GM18498 (cell line): ENCODE data around the gene C11orf71.
A peak's percentile ranks its signal among the peaks of the same experiment; 100 is the strongest.

Experiments
- ATAC-seq: cut with Tn5 transposase; IDR thresholded peaks from one replicate; pipeline ENCODE4 v1.9.1; 2021; ENCODE audit warnings: mild to moderate bottlenecking, moderate library complexity; ENCODE audit not compliant: unreplicated experiment

Gene C11orf71

DNA sequence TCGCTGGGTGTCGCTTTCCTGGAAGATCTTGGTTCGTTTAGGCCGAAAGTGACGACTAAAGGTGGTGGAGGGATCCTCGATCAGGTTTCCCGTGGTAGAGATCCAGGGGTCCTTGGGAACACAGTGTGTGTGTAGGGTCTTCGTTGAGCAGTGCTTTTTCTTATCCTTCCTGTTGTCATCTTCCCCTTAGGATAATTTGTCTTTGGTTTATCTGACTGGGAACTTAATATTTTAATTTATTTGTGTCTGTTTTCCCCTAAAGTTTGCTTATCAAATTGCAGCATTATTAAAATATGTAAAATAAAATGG, 558 bp upstream of the C11orf71 start:
- ATAC-seq, result no peak

- peak; percentile 38 for ATAC-seq
Observed at GRCh38 chr11:114399490-114400215, 658 bp downstream of the C11orf71 start.

- ATAC-seq, result no peak
Observed at GRCh38 chr11:114398303-114398920, 1.9 kb downstream of the C11orf71 start.

DNA sequence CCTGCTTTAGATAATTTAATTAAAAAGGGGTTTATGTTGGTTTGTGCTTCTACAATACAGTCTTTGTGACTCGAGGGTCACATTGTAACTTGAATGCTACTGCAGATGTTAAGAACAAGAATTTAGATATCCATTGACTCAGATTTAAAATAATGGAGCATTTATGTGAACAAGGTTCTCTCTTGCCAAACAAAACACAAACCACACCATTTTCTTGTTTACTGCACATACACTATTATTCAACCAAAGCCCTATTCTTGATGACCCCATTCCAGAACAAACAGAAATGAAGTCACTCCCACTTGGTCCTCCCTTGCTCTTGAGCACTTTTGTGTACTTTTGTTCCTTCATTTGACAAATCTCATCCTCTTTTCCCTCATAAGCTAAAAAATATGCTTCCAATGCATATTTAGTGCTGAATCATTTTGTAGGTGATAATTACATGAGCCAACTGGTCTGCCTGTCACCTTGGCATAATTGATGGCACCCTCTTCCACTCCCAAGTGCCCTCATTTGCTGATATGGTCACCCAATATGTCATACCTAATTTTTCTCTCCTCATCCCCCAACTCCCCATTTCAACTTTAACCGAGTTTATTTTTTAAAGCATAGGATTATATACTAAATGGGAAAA, 2.8 kb downstream of the C11orf71 start:
- ATAC-seq, result no peak

GRCh38 chr11:114396916-114397315, 3.4 kb downstream of the C11orf71 start:
- ATAC-seq, result no peak

- no peak for ATAC-seq
Observed at GRCh38 chr11:114395736-114396135, 4.6 kb downstream of the C11orf71 start.

- ATAC-seq, result no peak
Observed at GRCh38 chr11:114392735-114393667, 7.3 kb downstream of the C11orf71 start.

DNA sequence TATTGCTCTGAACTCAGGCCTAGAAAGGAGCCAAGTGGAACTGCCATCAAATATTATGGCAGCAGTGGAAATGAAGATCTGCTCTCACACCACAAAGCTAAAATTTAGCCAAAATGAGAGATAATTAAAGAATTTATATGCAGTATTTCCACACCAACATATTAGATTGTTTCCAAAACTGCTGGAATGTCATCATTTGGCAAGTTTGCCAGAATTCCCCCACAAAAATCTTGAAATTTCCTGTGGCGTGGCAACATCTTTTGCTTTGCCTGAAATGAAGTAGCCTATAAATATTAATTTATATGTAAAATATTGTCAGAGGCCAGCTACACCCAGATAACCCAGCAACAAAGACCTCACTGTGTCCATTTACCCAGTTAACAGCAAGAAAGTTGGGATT, 13.8 kb downstream of the C11orf71 start:
- ATAC-seq, result no peak

GRCh38 chr11:114386131-114386530, 14.2 kb downstream of the C11orf71 start:
- ATAC-seq, result no peak

DNA sequence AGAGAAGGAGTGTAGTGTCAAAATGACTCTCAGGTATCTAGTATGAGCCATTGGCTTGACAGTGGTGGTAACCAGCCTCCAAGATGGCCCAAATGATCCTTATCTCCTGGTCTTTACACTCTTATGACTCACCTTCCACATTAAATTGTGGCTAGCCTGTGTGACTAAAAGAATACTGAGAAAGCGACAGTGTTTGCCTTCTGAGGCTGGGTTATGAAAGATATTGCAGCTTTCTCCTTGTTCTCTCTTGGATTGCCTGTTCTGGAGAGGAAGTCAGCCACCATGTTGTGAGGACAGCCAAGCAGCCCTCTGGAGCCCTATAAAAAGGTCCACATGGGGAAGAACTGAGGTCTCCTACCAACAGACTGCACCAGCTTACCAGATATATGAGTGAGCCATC, 15.8 kb downstream of the C11orf71 start:
- ATAC-seq, result no peak

DNA sequence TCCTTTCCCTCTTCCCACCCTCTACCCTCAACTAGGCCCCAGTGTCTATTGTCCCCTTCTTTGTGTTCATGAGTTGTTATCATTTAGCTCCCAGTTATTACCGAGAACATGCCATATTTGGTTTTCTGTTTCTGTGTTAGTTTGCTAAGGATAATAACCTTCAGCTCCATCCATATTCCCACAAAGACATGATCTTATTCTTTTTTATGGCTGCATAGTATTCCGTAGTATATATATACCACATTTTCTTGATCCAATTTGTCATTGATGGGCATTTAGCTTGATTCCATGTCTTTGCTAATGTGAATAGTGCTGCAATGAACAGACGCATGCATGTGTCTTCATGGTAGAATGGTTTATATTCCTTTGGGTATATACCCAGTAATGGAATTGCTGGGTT, 17.8 kb downstream of the C11orf71 start:
- no peak for ATAC-seq

- ATAC-seq, result no peak
Observed at GRCh38 chr11:114379394-114380069, 20.8 kb downstream of the C11orf71 start.

DNA sequence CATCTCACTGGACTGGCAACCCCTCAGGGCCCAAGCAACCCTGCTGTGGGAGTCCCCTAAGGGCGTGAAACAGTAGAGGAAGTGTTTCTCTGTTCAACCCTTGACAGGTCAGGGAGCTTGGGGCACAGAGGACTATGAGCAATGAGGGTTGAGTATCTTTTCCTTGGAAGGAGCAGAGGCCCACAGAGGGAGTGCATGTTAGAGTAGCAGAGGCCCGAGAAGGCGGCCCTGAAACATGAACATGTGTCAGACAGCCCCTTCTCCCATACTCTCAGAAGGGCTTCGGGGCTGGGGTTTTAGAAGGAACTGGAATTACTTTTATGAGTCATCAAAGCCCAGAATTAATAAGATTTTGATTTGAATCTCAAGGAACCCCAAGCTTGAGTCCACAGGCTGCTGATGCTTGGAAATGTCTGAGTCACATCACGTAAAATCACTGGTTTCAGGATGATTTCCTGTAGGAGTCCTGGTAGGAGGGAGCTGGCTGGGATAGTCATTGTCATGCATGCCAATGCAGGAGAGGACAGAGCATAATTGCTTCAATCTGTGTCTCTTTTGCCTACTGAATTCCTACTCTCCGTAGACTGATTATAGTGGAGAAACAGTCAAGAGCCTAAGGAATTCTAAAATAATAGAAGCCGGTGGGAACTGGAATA, 22.6 kb downstream of the C11orf71 start:
- ATAC-seq, result no peak

DNA sequence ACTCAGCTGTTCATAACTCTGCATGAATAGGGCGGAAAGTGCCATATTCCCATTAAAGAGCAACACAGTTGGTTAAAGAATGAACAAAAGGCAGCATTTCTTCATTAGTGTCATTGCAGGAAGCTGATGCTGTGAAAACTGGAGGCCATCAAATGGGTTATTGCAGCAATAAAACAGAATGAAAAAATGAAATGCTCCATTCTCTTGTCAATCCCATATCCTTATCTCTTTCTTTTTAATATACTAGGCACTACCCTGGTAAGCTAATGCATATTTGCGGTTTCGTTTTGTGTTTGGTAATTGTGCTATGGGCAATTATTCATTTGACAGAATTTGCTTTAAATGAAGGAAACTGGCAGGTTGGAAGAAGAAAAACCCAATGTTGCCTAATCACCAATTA, 25.3 kb downstream of the C11orf71 start:
- no peak for ATAC-seq

DNA sequence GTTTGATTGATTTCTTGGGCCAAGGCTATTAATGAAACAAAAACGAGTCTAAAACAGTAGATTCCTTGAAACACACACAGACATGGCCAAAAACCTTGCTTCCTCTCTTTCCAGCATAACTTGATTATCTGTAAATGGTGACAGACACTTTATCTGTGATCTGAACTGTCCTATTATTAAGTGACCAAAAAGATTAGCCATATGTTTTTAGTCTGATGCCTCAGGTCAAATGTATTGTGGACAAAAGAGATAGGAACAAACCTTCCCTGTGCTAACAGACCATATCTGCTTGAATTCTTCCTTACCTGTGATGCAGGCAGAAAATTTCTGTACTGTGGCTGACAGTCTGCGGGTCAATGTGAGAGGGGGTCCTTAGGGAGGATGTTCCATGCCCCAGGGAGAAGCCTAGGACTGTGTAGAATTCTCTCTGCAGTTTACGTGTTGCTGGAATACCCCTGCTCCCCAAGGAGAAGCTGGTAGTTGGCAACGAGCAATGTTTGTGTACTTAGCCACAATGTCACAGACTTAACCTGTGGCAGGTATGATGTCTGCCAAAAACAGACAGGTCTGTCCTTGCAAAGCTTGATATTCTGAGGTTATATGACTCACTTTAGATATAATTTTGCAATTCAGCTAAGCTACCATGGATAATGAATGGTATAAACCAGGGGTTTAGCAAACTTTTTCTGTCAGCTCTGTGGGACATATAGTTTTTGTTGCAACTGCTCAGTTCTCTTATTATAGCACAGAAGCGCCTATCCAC, 31.2 kb downstream of the C11orf71 start:
- ATAC-seq, result no peak

DNA sequence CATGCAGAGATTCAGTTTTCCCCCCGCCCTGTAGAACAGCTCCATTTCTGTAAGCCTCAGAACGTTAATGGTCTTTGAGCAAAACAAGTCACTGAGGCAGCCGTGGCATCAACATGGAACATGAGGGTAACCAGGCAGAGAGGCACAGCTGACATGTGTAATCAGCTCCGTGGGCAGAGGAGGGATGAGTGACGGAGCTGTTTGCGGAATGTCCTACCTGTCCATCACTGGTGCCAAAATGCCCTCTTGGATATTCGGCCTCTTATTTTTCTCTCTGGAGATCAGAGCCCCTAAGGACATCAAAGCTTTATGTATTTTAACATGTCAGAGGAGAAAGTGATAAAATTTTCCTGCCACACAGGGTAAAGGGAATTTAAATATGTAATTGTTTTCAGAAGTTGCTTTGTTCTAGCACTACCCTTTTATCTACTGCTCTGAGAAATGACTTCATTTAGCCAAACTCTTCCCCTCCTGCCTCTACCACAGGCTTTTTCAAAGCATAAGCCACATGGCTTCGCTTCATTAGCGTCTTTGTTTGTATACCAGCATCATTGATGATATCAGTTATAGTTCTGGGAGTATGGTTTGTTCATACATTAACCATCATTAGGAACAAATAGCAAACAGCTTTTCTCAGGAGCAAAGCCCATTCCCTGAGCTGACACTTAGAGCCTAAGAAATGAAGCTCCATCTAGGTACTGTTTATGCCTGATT, 32.9 kb downstream of the C11orf71 start:
- no peak for ATAC-seq

- no peak for ATAC-seq
Observed at GRCh38 chr11:114366331-114367243, 33.7 kb downstream of the C11orf71 start.

GRCh38 chr11:114362958-114363357, 37.4 kb downstream of the C11orf71 start:
- ATAC-seq, result no peak
